Thoracic aorta (tissue), 2 donors: ENCODE measurements around the gene ATP6AP2. TPM values are rescaled to one million over a fixed set of nuclear protein-coding genes. Genes with fewer than 3 reads are reported as not detected.
A peak's percentile ranks its signal among the peaks of the same experiment; 100 is the strongest.

Experiments used
- ATAC-seq: fragments of 150-250 bp; one replicate; pipeline ENCODE4 v1.8.0; 2017; ENCODE audit warnings: low read depth; ENCODE audit not compliant: insufficient number of reproducible peaks, low FRiP score
- DNase-seq: peaks from one replicate; pipeline ENCODE4 v3.0.0-alpha.2; 2020; ENCODE audit warnings: low spot score
- H3K27ac ChIP-seq, 2 donors: fragments of 200-600 bp; sonication (generic); 1 replicate in 1 of 2; 2 replicates in 1 of 2; pipeline ENCODE4 v1.5.1; 2016; ENCODE audit warnings: mild to moderate bottlenecking in 2 of 2, moderate library complexity in 2 of 2
- H3K27me3 ChIP-seq: fragments of 200-600 bp; sonication (generic); replicated peaks from 2 replicates; pipeline ENCODE4 v1.6.0; 2016; ENCODE audit warnings: mild to moderate bottlenecking; ENCODE audit not compliant: insufficient read depth
- H3K36me3 ChIP-seq: fragments of 200-600 bp; sonication (generic); one replicate; pipeline ENCODE4 v1.5.1; 2016
- H3K4me1 ChIP-seq, 2 donors: fragments of 200-600 bp; sonication (generic); 1 replicate in 1 of 2; 2 replicates in 1 of 2; pipeline versions ENCODE4 v1.5.1 to v1.6.0; 2016; ENCODE audit warnings: low read depth in 2 of 2, mild to moderate bottlenecking in 1 of 2; ENCODE audit not compliant: control insufficient read depth in 1 of 2
- H3K4me3 ChIP-seq: fragments of 200-600 bp; sonication (generic); 2 replicates; pipeline ENCODE4 v1.5.1; 2016; ENCODE audit warnings: mild to moderate bottlenecking
- H3K9me3 ChIP-seq: fragments of 200-600 bp; sonication (generic); 2 replicates; pipeline ENCODE4 v1.5.1; 2016
- total RNA-seq, 2 donors: library from RNA; depleted of rRNA; stranded (reverse); fragments of >200 nt; gene quantifications; one replicate each; pipeline versions ENCODE4 v1.1.0 to v1.2.3, GENCODE V29; 2016
- TF ChIP-seq, protein P1 (sequence below): fragments of 200-600 bp; sonication (generic); IDR thresholded peaks from one replicate; pipeline ENCODE4 v1.5.1; 2019; ENCODE audit warnings: antibody characterized with exemption

Gene ATP6AP2
- total RNA-seq, 2 donors from 2014 or later: 126 to 176 TPM

- Histone ChIP-seq H3K36me3 (peaks cover 7% of the 10 kb centered on the region), H3K27me3 (no peaks in the 10 kb centered on the region), H3K27ac (no peak overlapping the region), H3K9me3 (no peaks in the 10 kb centered on the region), H3K4me1 (no peaks in the 10 kb centered on the region), H3K4me3 (no peak overlapping the region)
- no peak for ATAC-seq
- TF ChIP-seq, protein P1, sequence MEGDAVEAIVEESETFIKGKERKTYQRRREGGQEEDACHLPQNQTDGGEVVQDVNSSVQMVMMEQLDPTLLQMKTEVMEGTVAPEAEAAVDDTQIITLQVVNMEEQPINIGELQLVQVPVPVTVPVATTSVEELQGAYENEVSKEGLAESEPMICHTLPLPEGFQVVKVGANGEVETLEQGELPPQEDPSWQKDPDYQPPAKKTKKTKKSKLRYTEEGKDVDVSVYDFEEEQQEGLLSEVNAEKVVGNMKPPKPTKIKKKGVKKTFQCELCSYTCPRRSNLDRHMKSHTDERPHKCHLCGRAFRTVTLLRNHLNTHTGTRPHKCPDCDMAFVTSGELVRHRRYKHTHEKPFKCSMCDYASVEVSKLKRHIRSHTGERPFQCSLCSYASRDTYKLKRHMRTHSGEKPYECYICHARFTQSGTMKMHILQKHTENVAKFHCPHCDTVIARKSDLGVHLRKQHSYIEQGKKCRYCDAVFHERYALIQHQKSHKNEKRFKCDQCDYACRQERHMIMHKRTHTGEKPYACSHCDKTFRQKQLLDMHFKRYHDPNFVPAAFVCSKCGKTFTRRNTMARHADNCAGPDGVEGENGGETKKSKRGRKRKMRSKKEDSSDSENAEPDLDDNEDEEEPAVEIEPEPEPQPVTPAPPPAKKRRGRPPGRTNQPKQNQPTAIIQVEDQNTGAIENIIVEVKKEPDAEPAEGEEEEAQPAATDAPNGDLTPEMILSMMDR: no peak
- DNase-seq: no peak
These were observed 44.5 kb downstream of the ATP6AP2 start for GRCh38 chrX:40625294-40625693.

- TF ChIP-seq, protein P1: no peak
- Histone ChIP-seq H3K36me3 (peaks cover 7% of the 10 kb centered on the region), H3K9me3 (no peaks in the 10 kb centered on the region)
These were observed 47.7 kb downstream of the ATP6AP2 start for GRCh38 chrX:40628506-40628905.

GRCh38 chrX:40632199-40632598 is 51.4 kb downstream of the ATP6AP2 start:
- Histone ChIP-seq H3K27me3 (no peaks in the 10 kb centered on the region), H3K27ac (no peak overlapping the region), H3K4me1 (no peaks in the 10 kb centered on the region)

More at GRCh38 chrX:40628506-40628905, 47.7 kb downstream of the ATP6AP2 start:
- ATAC-seq (no peak), DNase-seq (no peak)
- H3K27ac ChIP-seq: no peak overlapping the region
- no peak overlapping the region for H3K4me3 ChIP-seq
- H3K27me3 ChIP-seq: no peaks in the 10 kb centered on the region
- no peaks in the 10 kb centered on the region for H3K4me1 ChIP-seq

GRCh38 chrX:40637687-40638086 is 56.9 kb downstream of the ATP6AP2 start:
- ATAC-seq: no peak

More at GRCh38 chrX:40632199-40632598, 51.4 kb downstream of the ATP6AP2 start:
- TF ChIP-seq, protein P1: no peak
- ATAC-seq (no peak), DNase-seq (no peak)
- H3K36me3 ChIP-seq: peaks cover 11% of the 10 kb centered on the region
- H3K4me3 ChIP-seq: no peak overlapping the region
- no peaks in the 10 kb centered on the region for H3K9me3 ChIP-seq

GRCh38 chrX:40644176-40644575 is 63.4 kb downstream of the ATP6AP2 start:
- H3K9me3 ChIP-seq: no peaks in the 10 kb centered on the region
- DNase-seq (no peak), ATAC-seq (no peak)
- H3K36me3 ChIP-seq: no peaks in the 10 kb centered on the region
- peaks cover 10% of the 10 kb centered on the region in 2 donors for H3K4me1 ChIP-seq
- no peaks in the 10 kb centered on the region for H3K27me3 ChIP-seq
- TF ChIP-seq, protein P1: no peak
- peak overlapping the region; percentile 71 for H3K4me3 ChIP-seq
- peak overlapping the region; percentile 63 to 75 for H3K27ac ChIP-seq

More at GRCh38 chrX:40637687-40638086, 56.9 kb downstream of the ATP6AP2 start:
- Histone ChIP-seq H3K27ac (no peak overlapping the region), H3K9me3 (no peaks in the 10 kb centered on the region), H3K27me3 (no peaks in the 10 kb centered on the region), H3K36me3 (peaks cover 4% of the 10 kb centered on the region), H3K4me1 (no peaks in the 10 kb centered on the region), H3K4me3 (no peak overlapping the region)
- TF ChIP-seq, protein P1: no peak
- no peak for DNase-seq
